DMS79 (cell line): ENCODE results near the gene KIF21B.

Experiments used
- DNase-seq: peaks from one replicate; lab custom pipeline; 2025; lab: John Stamatoyannopoulos, UW

KIF21B gene

GRCh38 chr1:200992382-200993048 is 31.0 kb downstream of the KIF21B start:
- no peak for DNase-seq

GRCh38 chr1:200991097-200991614 is 32.4 kb downstream of the KIF21B start:
- DNase-seq = no peak

DNA sequence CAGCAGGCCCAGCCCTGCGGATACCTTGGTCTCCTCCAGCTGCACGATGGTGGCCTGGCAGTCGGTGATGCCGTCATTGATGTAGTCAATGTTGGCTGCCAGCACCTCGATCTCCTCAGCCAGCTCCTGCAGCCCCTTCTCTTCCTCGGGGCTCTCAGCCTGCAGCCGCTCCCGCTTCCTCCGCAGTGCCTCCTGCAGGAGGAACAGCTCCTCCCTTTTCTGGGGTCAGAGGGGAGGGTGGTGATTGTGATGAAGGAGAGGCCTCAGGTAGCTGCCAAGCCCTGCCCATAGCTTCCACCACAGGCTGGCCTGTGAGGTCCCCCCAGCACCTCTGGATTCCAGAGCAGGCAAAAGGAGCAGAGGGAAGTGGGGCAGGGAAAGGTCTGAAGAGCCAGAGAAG is 33.4 kb downstream of the KIF21B start:
- DNase-seq = no peak

DNA sequence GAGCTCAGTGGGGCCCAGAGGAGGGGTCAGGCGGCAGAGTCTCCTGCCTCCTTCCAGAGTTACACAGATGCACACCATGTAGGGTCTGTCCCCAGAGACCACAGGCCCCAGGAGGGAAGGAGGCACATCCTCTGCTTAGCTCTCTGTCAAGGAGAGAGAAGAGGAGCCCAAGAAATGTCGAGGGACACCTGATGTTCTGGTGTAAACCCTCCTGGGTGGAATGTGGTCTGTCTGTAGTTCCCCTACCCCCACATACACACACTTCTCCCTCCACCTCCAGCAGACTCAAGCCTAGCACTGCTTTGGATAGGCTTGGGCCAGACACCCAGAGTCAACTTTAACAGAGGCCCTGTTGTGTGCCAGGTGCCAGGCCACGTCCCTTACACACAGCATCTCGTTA is 34.2 kb downstream of the KIF21B start:
- no peak for DNase-seq

GRCh38 chr1:200988693-200989092 is 34.8 kb downstream of the KIF21B start:
- no peak for DNase-seq

DNA sequence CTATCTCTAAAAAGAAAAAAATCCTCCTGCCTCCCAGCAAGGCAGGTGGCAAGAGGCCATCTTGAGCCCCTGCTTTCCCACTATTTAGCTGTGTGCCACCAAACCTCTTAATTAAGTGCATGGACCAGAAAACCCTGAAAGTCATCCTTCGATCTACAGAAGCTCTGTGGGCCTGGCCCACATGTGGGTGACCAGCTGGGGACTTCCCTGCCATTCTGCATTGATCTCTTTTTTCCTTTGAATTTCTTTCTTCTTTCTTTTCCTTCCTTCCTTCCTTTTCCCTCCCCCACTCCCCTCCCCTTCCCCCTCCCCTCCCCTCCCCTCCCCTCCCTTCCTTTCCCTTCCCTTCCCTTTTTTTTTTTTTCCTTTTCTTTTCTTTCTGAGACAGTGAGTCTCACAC is 38.0 kb downstream of the KIF21B start:
- DNase-seq = no peak

DNA sequence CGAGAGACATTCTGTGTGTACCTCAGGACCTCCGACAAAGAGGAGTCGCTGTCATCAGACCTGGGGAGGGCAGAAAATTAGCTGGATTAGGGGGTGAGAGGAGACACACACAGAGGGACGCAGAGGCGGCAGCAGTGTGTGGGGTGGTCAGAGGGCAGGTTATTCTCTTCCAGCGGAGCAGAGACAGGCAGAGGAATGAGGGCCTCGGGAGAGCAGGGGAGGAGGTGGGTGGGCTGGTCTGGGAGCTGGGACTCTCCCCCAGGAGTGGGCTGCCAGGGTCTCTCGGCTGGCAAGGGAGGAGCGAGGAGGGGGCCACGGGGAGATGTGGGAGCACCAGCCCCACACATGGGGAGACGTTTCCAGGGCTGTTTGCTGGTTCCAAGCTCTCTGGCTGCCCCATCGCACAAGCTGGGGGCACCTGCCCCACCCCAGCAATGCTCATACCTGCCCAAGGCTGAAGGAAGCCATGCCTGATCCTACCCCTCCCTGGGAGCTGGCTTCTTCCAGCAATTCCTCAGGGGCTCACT is 40.4 kb downstream of the KIF21B start:
- no peak for DNase-seq

- no peak for DNase-seq
Observed at GRCh38 chr1:200982071-200982945, 41.2 kb downstream of the KIF21B start.

GRCh38 chr1:200981278-200981677 is 42.2 kb downstream of the KIF21B start:
- no peak for DNase-seq

- DNase-seq = no peak
Observed at GRCh38 chr1:200980873-200981272, 42.6 kb downstream of the KIF21B start.

GRCh38 chr1:200980452-200980772 is 43.1 kb downstream of the KIF21B start:
- no peak for DNase-seq

- DNase-seq = no peak
Observed at GRCh38 chr1:200979574-200980451, 43.7 kb downstream of the KIF21B start.

- DNase-seq = no peak
Observed at GRCh38 chr1:200977071-200977754, 46.3 kb downstream of the KIF21B start.

GRCh38 chr1:200976634-200977033 is 46.9 kb downstream of the KIF21B start:
- no peak for DNase-seq

DNA sequence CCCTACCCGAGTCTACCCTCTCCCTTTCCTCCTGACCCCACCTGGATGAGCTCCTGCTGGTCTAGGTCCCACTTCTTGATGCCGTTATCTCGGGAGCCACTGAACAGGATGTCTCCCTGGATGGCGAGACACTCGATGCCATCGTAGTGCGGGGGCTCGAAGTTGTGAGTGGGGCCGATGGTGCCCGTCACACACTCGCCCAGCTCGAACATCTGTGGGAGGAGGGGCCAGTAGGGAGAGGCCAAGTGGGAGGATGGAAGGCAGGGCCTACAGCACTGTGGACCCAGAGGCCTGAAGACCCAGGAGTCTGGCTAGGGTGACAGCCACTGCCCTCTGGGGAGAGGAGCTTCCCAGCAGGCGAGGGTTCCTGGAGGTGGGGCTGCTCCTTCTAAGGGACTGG is 48.1 kb downstream of the KIF21B start:
- DNase-seq = no peak

- no peak for DNase-seq
Observed at GRCh38 chr1:200974711-200975110, 48.8 kb downstream of the KIF21B start.

GRCh38 chr1:200973937-200974657 is 49.4 kb downstream of the KIF21B start:
- DNase-seq = no peak

- DNase-seq = no peak
Observed at GRCh38 chr1:200972985-200973742, 50.4 kb downstream of the KIF21B start.

DNA sequence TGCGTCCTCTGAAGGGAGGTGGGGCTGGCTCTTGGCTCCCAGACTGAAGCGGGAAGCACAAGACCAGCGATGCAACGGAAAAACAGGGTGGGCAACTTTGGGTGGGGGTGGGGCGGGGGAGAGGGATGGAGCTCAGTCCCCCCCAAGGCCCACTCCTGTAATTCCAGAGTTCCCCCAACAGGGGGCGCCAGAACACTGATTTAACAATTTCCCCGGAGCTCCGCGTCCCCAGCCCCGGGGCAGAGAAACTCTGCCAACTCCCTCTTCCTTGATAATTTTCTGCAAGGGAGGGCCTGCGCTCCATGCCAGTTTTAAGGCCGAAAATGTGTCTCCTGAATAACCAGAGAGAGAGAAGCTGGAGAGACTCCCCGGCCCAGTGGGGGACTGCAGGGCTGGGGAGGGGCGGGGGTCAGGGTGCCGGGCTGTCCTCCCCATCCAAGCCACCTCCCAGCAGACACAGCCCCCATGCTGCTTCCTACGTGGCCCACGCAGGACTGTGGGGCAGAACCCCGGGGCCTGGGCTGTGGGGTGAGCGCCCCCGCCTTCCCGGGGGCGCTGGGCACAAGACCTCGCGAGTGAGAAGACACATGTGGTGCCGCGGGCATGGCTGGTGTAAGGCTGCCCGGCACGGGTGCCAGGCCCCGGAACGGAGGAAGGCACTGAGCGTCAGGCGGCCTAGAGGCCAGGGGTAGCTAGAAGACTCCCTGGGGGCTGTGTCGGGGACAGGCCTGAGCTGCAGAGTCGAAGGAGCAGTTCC is 51.4 kb downstream of the KIF21B start:
- peak; percentile 20 for DNase-seq
